HepG2 (cell line): ENCODE measurements around the gene F7. TPM values are rescaled to one million over a fixed set of nuclear protein-coding genes. Genes with fewer than 3 reads are reported as not detected.
A peak's percentile ranks its signal among the peaks of the same experiment; 100 is the strongest.

Experiments used
- ATF7 ChIP-seq, 2 experiments: fragments of 450-650 bp in 1 of 2; sonication (generic) in 1 of 2; formaldehyde crosslinking in 1 of 2; IDR thresholded peaks; 2 replicates each; pipeline versions ENCODE4 v1.4.0 to v1.6.1; 2016 to 2020; ENCODE audit warnings: antibody characterized with exemption in 1 of 2, mild to moderate bottlenecking in 1 of 2, missing genetic modification reagents in 1 of 2
- ATF7-NPFF ChIP-seq: sonication (generic); formaldehyde crosslinking; IDR thresholded peaks from 2 replicates; pipeline ENCODE4 v1.8.1; 2023; ENCODE audit warnings: mild to moderate bottlenecking, low read depth, missing genetic modification reagents, moderate library complexity
- CBX5 ChIP-seq: sonication (generic); formaldehyde crosslinking; IDR thresholded peaks from 2 replicates; pipeline ENCODE4 v1.4.0; 2020; ENCODE audit warnings: missing genetic modification reagents, borderline replicate concordance
- KDM4B ChIP-seq: sonication (generic); formaldehyde crosslinking; IDR thresholded peaks from 2 replicates; pipeline ENCODE4 v1.4.0; 2020; ENCODE audit warnings: missing genetic modification reagents
- PHF5A ChIP-seq: IDR thresholded peaks from one replicate; pipeline ENCODE4 v1.6.1; 2018; ENCODE audit warnings: low read depth, missing genetic modification reagents; ENCODE audit not compliant: unreplicated experiment
- PRMT3 ChIP-seq: sonication (generic); formaldehyde crosslinking; IDR thresholded peaks from 2 replicates; pipeline ENCODE4 v1.8.1; 2022; ENCODE audit warnings: low read depth, mild to moderate bottlenecking, moderate library complexity, missing genetic modification reagents, borderline replicate concordance
- RCOR2 ChIP-seq: IDR thresholded peaks from 2 replicates; pipeline ENCODE4 v1.6.1; 2016; ENCODE audit warnings: missing biosample characterization, missing genetic modification reagents
- SMAD3 ChIP-seq: sonication (generic); formaldehyde crosslinking; IDR thresholded peaks from 2 replicates; pipeline ENCODE4 v1.4.0; 2020; ENCODE audit warnings: missing genetic modification reagents
- SP1 ChIP-seq, 2 experiments: fragments of 450-650 bp in 1 of 2; sonication (generic) in 1 of 2; formaldehyde crosslinking in 1 of 2; IDR thresholded peaks; 2 replicates each; pipeline versions ENCODE4 v1.4.0 to v1.6.1; 2016 to 2020; ENCODE audit warnings: missing genetic modification reagents in 1 of 2
- ZNF451 ChIP-seq: sonication (generic); formaldehyde crosslinking; IDR thresholded peaks from 2 replicates; pipeline ENCODE4 v1.5.0; 2020; ENCODE audit warnings: mild to moderate bottlenecking, missing genetic modification reagents
- ZNF468 ChIP-seq: sonication (generic); formaldehyde crosslinking; IDR thresholded peaks from 2 replicates; pipeline ENCODE4 v1.8.0; 2022; ENCODE audit warnings: mild to moderate bottlenecking, moderate library complexity, missing genetic modification reagents
- ZNF550 ChIP-seq: sonication (generic); formaldehyde crosslinking; IDR thresholded peaks from 2 replicates; pipeline ENCODE4 v1.4.0; 2020; ENCODE audit warnings: mild to moderate bottlenecking, missing genetic modification reagents, borderline replicate concordance
- ZNF558 ChIP-seq: sonication (generic); formaldehyde crosslinking; IDR thresholded peaks from 2 replicates; pipeline ENCODE4 v1.9.0; 2022; ENCODE audit warnings: mild to moderate bottlenecking, missing genetic modification reagents, borderline replicate concordance
- ZNF841 ChIP-seq: sonication (generic); formaldehyde crosslinking; IDR thresholded peaks from 2 replicates; pipeline ENCODE4 v1.8.1; 2023; ENCODE audit warnings: missing genetic modification reagents, borderline replicate concordance
- polyA plus RNA-seq, 8 experiments: library from polyadenylated mRNA; depleted of rRNA in 3 of 8; stranded (reverse) in 7 of 8; unstranded in 1 of 8; fragments of >200 nt; fragmentation: Illumina TruSeq in 4 of 8; extraction: Trizol in 4 of 8; gene quantifications; 2 replicates each; pipeline versions ENCODE4 v1.2.1 to v1.2.3, GENCODE V29; 2011 to 2016; ENCODE audit warnings: low read depth in 4 of 8, missing spikeins in 1 of 8, mixed read lengths in 1 of 8; ENCODE audit not compliant: insufficient read depth in 1 of 8
- total RNA-seq, 5 experiments: library from RNA; depleted of rRNA; stranded (reverse); fragments of >200 nt; fragmentation: Illumina TruSeq; extraction: Trizol; gene quantifications; 2 replicates each; pipeline ENCODE4 v1.2.3, GENCODE V29; 2016; ENCODE audit warnings: low read depth in 1 of 5
- TF ChIP-seq, protein P1 (sequence below): sonication (generic); formaldehyde crosslinking; IDR thresholded peaks from 2 replicates; pipeline ENCODE4 v1.8.0; 2022; ENCODE audit warnings: missing genetic modification reagents, mild to moderate bottlenecking, moderate library complexity, borderline replicate concordance
- TF ChIP-seq, protein P2 (sequence below): conservative IDR thresholded peaks from 2 replicates; pipeline ENCODE4 v1.6.1; 2018; ENCODE audit warnings: missing genetic modification reagents
- TF ChIP-seq, protein P3 (sequence below): sonication (generic); formaldehyde crosslinking; IDR thresholded peaks from 2 replicates; pipeline ENCODE4 v1.4.0; 2020; ENCODE audit warnings: missing genetic modification reagents
- TF ChIP-seq, protein P4 (sequence below): sonication (generic); formaldehyde crosslinking; IDR thresholded peaks from 2 replicates; pipeline ENCODE4 v1.4.0; 2020; ENCODE audit warnings: missing genetic modification reagents
- TF ChIP-seq, protein P5 (sequence below): sonication (generic); formaldehyde crosslinking; IDR thresholded peaks from 2 replicates; pipeline ENCODE4 v1.5.1; 2020; ENCODE audit warnings: mild to moderate bottlenecking, missing genetic modification reagents, borderline replicate concordance
- TF ChIP-seq, protein P6 (sequence below): IDR thresholded peaks from 2 replicates; pipeline ENCODE4 v1.6.1; 2012; ENCODE audit warnings: inconsistent platforms

F7 gene
- total and polyA plus RNA-seq, 2 of the 13 experiments (the other 11 are each of a cell fraction or from before 2014, with no cell fraction given) = 12.6 to 26.5 TPM

DNA sequence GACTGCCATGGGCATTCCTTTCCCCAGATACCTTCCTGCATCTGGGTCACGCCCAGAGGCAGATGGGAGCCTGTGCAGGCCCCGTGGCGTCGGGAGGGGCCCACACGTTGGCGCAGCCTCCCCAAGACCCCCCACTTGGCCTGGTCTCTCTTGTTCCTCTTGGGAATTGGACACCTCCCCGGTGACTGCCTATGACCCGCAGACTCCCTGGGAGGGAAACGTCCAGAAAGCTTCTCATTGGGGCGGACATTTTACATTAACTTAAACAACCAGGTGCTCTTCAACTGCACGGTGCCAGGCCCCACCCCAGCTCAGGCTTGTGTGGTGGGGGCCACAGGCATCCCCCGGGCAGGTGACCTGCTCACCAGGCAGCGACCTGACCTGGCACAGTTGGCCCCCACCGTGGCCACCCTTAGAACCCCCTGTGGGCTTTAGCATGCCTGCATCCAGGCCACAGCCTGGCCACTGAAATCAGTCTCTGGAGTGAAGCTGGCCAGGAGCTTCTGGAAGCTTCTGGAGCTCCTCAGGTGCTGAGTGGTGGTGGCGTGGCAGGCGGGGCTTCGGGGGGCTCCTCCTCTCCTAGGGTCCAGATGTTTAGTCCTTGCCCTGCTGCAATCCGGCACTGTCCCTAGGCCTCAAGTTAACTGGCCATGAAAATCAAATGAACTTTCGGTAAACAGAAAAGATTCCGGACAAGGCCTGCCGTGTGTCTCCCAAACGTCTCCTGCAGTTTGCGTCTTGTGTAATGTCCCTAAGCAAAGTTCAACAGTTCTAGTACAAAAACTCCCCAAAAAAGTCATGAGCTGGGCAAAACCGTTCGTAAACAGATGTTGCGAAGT lies 44.3 kb downstream of the F7 start (continued):
- TF ChIP-seq CBX5 (no peak), PHF5A (CRISPR knock-in tag) (peak; percentile 38), RCOR2 (peak; percentile 51), PRMT3 (CRISPR knock-in tag) (no peak), KDM4B (CRISPR knock-in tag) (no peak), SMAD3 (peak; percentile 56; the same call in 1 of the 2 replicates), ATF7-NPFF (no peak), SP1 (IDR thresholded peaks at IDR 0.05) (no peak), SP1 (CRISPR knock-in tag; IDR thresholded peaks at IDR 0.05) (no peak), ATF7 (IDR thresholded peaks at IDR 0.05) (no peak), ATF7 (CRISPR knock-in tag; IDR thresholded peaks at IDR 0.05) (no peak), ZNF550 (CRISPR knock-in tag) (no peak), ZNF558 (CRISPR knock-in tag) (0 out of 2 replicates have a peak, but pooled peaks have one; percentile 57), ZNF468 (CRISPR knock-in tag) (no peak), ZNF841 (CRISPR knock-in tag) (no peak), ZNF451 (CRISPR knock-in tag) (no peak)
- TF ChIP-seq, protein P1, sequence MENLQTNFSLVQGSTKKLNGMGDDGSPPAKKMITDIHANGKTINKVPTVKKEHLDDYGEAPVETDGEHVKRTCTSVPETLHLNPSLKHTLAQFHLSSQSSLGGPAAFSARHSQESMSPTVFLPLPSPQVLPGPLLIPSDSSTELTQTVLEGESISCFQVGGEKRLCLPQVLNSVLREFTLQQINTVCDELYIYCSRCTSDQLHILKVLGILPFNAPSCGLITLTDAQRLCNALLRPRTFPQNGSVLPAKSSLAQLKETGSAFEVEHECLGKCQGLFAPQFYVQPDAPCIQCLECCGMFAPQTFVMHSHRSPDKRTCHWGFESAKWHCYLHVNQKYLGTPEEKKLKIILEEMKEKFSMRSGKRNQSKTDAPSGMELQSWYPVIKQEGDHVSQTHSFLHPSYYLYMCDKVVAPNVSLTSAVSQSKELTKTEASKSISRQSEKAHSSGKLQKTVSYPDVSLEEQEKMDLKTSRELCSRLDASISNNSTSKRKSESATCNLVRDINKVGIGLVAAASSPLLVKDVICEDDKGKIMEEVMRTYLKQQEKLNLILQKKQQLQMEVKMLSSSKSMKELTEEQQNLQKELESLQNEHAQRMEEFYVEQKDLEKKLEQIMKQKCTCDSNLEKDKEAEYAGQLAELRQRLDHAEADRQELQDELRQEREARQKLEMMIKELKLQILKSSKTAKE (CRISPR knock-in tag) = peak; percentile 80
- TF ChIP-seq, protein P2, sequence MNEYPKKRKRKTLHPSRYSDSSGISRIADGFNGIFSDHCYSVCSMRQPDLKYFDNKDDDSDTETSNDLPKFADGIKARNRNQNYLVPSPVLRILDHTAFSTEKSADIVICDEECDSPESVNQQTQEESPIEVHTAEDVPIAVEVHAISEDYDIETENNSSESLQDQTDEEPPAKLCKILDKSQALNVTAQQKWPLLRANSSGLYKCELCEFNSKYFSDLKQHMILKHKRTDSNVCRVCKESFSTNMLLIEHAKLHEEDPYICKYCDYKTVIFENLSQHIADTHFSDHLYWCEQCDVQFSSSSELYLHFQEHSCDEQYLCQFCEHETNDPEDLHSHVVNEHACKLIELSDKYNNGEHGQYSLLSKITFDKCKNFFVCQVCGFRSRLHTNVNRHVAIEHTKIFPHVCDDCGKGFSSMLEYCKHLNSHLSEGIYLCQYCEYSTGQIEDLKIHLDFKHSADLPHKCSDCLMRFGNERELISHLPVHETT = no peak
- TF ChIP-seq, protein P3, sequence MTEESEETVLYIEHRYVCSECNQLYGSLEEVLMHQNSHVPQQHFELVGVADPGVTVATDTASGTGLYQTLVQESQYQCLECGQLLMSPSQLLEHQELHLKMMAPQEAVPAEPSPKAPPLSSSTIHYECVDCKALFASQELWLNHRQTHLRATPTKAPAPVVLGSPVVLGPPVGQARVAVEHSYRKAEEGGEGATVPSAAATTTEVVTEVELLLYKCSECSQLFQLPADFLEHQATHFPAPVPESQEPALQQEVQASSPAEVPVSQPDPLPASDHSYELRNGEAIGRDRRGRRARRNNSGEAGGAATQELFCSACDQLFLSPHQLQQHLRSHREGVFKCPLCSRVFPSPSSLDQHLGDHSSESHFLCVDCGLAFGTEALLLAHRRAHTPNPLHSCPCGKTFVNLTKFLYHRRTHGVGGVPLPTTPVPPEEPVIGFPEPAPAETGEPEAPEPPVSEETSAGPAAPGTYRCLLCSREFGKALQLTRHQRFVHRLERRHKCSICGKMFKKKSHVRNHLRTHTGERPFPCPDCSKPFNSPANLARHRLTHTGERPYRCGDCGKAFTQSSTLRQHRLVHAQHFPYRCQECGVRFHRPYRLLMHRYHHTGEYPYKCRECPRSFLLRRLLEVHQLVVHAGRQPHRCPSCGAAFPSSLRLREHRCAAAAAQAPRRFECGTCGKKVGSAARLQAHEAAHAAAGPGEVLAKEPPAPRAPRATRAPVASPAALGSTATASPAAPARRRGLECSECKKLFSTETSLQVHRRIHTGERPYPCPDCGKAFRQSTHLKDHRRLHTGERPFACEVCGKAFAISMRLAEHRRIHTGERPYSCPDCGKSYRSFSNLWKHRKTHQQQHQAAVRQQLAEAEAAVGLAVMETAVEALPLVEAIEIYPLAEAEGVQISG (CRISPR knock-in tag) = peak; percentile 36; the same call in 1 of the 2 replicates
- TF ChIP-seq, protein P4, sequence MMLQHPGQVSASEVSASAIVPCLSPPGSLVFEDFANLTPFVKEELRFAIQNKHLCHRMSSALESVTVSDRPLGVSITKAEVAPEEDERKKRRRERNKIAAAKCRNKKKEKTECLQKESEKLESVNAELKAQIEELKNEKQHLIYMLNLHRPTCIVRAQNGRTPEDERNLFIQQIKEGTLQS (CRISPR knock-in tag) = no peak
- TF ChIP-seq, protein P5, sequence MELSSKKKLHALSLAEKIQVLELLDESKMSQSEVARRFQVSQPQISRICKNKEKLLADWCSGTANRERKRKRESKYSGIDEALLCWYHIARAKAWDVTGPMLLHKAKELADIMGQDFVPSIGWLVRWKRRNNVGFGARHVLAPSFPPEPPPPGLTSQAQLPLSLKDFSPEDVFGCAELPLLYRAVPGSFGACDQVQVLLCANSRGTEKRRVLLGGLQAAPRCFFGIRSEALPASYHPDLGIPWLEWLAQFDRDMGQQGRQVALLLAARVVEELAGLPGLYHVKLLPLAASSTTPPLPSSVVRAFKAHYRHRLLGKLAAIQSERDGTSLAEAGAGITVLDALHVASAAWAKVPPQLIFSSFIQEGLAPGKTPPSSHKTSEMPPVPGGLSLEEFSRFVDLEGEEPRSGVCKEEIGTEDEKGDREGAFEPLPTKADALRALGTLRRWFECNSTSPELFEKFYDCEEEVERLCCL = no peak
- TF ChIP-seq, protein P6, sequence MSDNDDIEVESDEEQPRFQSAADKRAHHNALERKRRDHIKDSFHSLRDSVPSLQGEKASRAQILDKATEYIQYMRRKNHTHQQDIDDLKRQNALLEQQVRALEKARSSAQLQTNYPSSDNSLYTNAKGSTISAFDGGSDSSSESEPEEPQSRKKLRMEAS = no peak
